ENCODE measurements around the gene SETDB2. TPM values are rescaled to one million over a fixed set of nuclear protein-coding genes. Genes with fewer than 3 reads are reported as not detected.

Gene SETDB2
- total RNA-seq, 1 experiment from 2014 or later, result 7.3 TPM

DNA sequence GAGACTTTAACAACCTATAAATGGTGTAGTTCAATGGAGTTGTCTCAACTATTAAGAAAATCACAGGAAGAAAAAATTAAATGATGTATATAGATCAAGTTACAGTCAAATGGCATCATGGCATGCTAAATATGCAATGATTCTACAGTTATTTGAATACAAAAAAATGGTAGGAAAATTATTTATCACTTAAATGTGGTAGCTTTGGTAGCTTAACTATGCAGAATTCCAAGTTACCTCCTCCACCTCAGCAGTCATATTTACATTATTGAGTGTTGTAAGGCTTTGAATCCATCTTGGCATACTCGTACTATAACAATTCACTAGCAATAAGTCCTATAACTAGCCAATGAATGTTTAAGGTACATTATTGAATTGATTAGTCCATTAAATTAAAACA is 37.0 kb upstream of the SETDB2 start:
- intact Hi-C loops (cut with micrococcal nuclease), result no loop called here
- no peaks in the 10 kb centered on the region for H3K36me3 Mint-ChIP-seq (ENCODE audit: insufficient read depth, unreplicated experiment)

DNA sequence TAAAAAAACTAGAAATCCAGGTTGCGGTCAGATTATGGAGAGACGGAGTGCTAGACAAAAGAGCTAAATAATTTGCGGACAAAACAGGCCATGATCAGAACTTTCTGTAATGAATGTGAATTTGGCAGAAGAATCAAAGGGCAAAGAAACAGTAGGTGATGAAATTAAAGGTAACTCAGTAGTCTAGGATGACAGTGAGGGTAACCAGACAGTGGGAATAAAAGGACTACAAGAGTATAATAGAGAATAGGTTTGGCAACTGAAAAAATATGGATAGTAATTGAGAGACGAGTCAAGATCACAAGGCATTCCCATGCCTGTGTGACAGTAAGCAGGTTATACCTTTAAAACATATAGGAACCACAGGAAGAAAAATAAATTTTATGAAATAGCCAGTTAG is 36.1 kb upstream of the SETDB2 start:
- no peak overlapping the region for H3K27ac Mint-ChIP-seq (ENCODE audit: low read depth, unreplicated experiment)
- CTCF ChIA-PET, result interaction anchor here (1.1 kb wide), 1 partner anchor 17 kb away, joined by 3 read pairs; no protein-coding TSS in a partner anchor

More for the DNA sequence above, 37.0 kb upstream of the SETDB2 start:
- no peak for DNase-seq (ENCODE audit: unreplicated experiment)
- Mint-ChIP-seq H3K4me3 (ENCODE audit: unreplicated experiment) (no peak overlapping the region), H3K4me1 (ENCODE audit: insufficient read depth, unreplicated experiment) (no peaks in the 10 kb centered on the region), H3K27me3 (ENCODE audit: insufficient read depth, unreplicated experiment) (no peaks in the 10 kb centered on the region), H3K27ac (ENCODE audit: low read depth, unreplicated experiment) (no peak overlapping the region), H3K9me3 (ENCODE audit: unreplicated experiment) (peaks cover 14% of the 10 kb centered on the region)
- no TSS peak for BruUV-seq (replicated peaks)
- TF ChIP-seq, protein P1, sequence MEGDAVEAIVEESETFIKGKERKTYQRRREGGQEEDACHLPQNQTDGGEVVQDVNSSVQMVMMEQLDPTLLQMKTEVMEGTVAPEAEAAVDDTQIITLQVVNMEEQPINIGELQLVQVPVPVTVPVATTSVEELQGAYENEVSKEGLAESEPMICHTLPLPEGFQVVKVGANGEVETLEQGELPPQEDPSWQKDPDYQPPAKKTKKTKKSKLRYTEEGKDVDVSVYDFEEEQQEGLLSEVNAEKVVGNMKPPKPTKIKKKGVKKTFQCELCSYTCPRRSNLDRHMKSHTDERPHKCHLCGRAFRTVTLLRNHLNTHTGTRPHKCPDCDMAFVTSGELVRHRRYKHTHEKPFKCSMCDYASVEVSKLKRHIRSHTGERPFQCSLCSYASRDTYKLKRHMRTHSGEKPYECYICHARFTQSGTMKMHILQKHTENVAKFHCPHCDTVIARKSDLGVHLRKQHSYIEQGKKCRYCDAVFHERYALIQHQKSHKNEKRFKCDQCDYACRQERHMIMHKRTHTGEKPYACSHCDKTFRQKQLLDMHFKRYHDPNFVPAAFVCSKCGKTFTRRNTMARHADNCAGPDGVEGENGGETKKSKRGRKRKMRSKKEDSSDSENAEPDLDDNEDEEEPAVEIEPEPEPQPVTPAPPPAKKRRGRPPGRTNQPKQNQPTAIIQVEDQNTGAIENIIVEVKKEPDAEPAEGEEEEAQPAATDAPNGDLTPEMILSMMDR (IDR thresholded peaks at IDR 0.05; ENCODE audit: unreplicated experiment), result no peak
- POLR2A ChIA-PET, result no interaction called here
- CTCF ChIA-PET, result no interaction called here

DNA sequence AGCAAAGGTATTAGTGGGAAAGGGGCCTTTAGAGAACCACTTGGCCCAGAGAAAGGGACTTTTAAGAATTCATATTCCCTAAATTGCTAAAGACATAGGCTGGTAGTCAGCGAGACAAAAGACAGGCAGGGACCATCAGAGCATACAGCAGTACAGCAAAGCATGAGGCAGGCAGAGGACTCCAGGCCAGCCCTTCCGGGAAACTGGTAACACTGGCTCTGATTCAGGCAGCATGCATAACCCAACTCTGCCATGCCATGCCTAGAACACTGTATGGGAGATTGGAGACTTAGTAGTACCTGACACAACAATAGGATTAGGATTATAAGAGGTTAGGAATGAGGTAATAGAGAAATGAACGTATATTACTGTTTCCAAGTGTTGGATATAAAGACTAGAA is 35.1 kb upstream of the SETDB2 start:
- Mint-ChIP-seq H3K27ac (ENCODE audit: low read depth, unreplicated experiment) (no peak overlapping the region), H3K27me3 (ENCODE audit: insufficient read depth, unreplicated experiment) (no peaks in the 10 kb centered on the region), H3K4me3 (ENCODE audit: unreplicated experiment) (no peak overlapping the region), H3K4me1 (ENCODE audit: insufficient read depth, unreplicated experiment) (no peaks in the 10 kb centered on the region), H3K9me3 (ENCODE audit: unreplicated experiment) (peaks cover 14% of the 10 kb centered on the region), H3K36me3 (ENCODE audit: insufficient read depth, unreplicated experiment) (no peaks in the 10 kb centered on the region)
- BruUV-seq (replicated peaks), result no TSS peak
- POLR2A ChIA-PET, result no interaction called here
- TF ChIP-seq, protein P1 (IDR thresholded peaks at IDR 0.05; ENCODE audit: unreplicated experiment), result no peak
- peak; percentile 0 for DNase-seq (ENCODE audit: unreplicated experiment)
- intact Hi-C loops (cut with micrococcal nuclease), result no loop called here
- CTCF ChIA-PET, result interaction anchor here (1.1 kb wide), 1 partner anchor 18 kb away, joined by 3 read pairs; no protein-coding TSS in a partner anchor

More for the DNA sequence above, 36.1 kb upstream of the SETDB2 start:
- H3K4me3 Mint-ChIP-seq (ENCODE audit: unreplicated experiment), result no peak overlapping the region
- TF ChIP-seq, protein P1 (IDR thresholded peaks at IDR 0.05; ENCODE audit: unreplicated experiment), result no peak
- intact Hi-C loops (cut with micrococcal nuclease), result no loop called here
- H3K36me3 Mint-ChIP-seq (ENCODE audit: insufficient read depth, unreplicated experiment), result no peaks in the 10 kb centered on the region
- POLR2A ChIA-PET, result no interaction called here
- H3K27me3 Mint-ChIP-seq (ENCODE audit: insufficient read depth, unreplicated experiment), result no peaks in the 10 kb centered on the region
- no peak for DNase-seq (ENCODE audit: unreplicated experiment)
- peaks cover 14% of the 10 kb centered on the region for H3K9me3 Mint-ChIP-seq (ENCODE audit: unreplicated experiment)
- no TSS peak for BruUV-seq (replicated peaks)
- H3K4me1 Mint-ChIP-seq (ENCODE audit: insufficient read depth, unreplicated experiment), result no peaks in the 10 kb centered on the region

DNA sequence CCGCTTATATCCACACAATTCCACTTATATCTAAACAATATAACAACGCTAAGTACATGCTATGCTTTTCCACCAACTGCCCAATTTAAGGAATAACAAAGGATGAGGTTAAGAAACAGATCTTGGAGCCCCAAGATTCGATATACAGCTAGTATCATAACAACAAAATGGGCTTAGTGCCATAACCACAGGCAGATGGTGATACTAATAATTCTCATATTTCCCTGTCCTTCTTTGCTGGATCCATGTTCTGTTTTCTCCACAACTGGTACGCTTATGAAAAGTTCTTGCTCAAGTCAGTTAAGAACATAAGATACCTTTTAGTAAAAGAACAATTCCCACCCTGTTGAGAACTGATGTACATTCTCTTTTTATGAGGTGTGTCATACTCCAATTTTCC is 34.1 kb upstream of the SETDB2 start:
- no peak overlapping the region for H3K4me3 Mint-ChIP-seq (ENCODE audit: unreplicated experiment)
- H3K36me3 Mint-ChIP-seq (ENCODE audit: insufficient read depth, unreplicated experiment), result no peaks in the 10 kb centered on the region
- H3K4me1 Mint-ChIP-seq (ENCODE audit: insufficient read depth, unreplicated experiment), result no peaks in the 10 kb centered on the region
- CTCF ChIA-PET, result no interaction called here
- no peaks in the 10 kb centered on the region for H3K27me3 Mint-ChIP-seq (ENCODE audit: insufficient read depth, unreplicated experiment)
- BruUV-seq (replicated peaks), result no TSS peak
- H3K27ac Mint-ChIP-seq (ENCODE audit: low read depth, unreplicated experiment), result peak overlapping the region; percentile 28
- intact Hi-C loops (cut with micrococcal nuclease), result no loop called here
- DNase-seq (ENCODE audit: unreplicated experiment), result peak; percentile 0
- H3K9me3 Mint-ChIP-seq (ENCODE audit: unreplicated experiment), result peaks cover 8% of the 10 kb centered on the region
- POLR2A ChIA-PET, result interaction anchor here (0.6 kb wide), 1 partner anchor 15 kb away, joined by 3 read pairs; no protein-coding TSS in a partner anchor
- TF ChIP-seq, protein P1 (IDR thresholded peaks at IDR 0.05; ENCODE audit: unreplicated experiment), result no peak
